Measurements from ENCODE around the gene TTC1.

The TTC1 gene

DNA sequence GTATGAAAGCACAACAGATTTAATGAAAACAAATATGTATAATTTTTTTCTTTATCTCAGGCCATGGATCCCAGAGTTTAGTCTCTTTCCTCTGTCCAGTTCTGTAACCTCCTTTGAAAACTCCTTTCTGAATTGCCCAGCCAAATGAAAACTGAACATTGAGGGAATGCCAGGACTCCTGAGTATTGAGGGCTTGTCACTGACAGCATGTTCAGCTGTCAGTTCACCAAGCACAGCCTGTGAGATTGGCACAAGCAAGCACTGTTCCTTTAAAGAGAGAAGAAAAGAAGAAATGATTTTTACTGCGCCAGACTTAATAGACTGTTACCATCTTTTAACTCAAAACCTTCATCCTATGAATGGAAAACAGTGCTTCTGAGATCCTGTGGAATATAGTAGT is 27.3 kb downstream of the TTC1 start:
- TF ChIP-seq, protein P1, sequence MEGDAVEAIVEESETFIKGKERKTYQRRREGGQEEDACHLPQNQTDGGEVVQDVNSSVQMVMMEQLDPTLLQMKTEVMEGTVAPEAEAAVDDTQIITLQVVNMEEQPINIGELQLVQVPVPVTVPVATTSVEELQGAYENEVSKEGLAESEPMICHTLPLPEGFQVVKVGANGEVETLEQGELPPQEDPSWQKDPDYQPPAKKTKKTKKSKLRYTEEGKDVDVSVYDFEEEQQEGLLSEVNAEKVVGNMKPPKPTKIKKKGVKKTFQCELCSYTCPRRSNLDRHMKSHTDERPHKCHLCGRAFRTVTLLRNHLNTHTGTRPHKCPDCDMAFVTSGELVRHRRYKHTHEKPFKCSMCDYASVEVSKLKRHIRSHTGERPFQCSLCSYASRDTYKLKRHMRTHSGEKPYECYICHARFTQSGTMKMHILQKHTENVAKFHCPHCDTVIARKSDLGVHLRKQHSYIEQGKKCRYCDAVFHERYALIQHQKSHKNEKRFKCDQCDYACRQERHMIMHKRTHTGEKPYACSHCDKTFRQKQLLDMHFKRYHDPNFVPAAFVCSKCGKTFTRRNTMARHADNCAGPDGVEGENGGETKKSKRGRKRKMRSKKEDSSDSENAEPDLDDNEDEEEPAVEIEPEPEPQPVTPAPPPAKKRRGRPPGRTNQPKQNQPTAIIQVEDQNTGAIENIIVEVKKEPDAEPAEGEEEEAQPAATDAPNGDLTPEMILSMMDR (IDR thresholded peaks at IDR 0.05; ENCODE audit: insufficient read depth, low read length, poor library complexity, severe bottlenecking) = no peak
- no peak for TF ChIP-seq EZH2phosphoT487 (conservative IDR thresholded peaks at IDR 0.05; ENCODE audit: low read length)
- no peak overlapping the region for H3K4me3 ChIP-seq (ENCODE audit: insufficient read depth, low read length, poor library complexity, severe bottlenecking)
- H3K36me3 ChIP-seq (ENCODE audit: low read length) = peaks cover 24% of the 10 kb centered on the region; the same call in 1 of the 2 replicates

DNA sequence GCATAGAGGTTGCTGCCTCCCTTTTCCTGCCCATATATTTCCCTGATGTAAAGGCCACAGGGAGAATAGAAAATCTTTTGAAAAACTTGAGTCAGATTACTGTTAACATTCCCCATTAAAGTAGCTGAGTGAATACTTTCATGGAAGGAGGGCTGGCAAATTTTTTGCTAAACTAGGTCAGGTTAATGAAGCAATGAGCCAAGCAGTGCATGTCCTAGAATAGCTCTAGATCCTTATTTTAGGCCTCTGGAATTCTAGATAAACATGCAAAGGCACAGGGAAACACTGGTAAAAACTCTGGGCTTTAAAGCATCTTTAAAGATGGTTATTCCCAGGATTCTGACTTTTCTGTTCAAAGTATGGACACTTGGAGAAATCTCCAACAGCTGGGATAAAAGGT is 27.9 kb downstream of the TTC1 start:
- Histone ChIP-seq H3F3A (ENCODE audit: insufficient read depth) (no peaks in the 10 kb centered on the region), H3K4me2 (ENCODE audit: low read depth, low read length, poor library complexity, severe bottlenecking) (no peak overlapping the region), H4K20me1 (ENCODE audit: low read depth, low read length) (no peaks in the 10 kb centered on the region), H3K9me2 (replicated peaks; ENCODE audit: insufficient read depth, low read length) (no peaks in the 10 kb centered on the region), H3K36me3 (ENCODE audit: low read length) (peaks cover 24% of the 10 kb centered on the region; the same call in 1 of the 2 replicates), H3K4me3 (ENCODE audit: insufficient read depth, low read length, poor library complexity, severe bottlenecking) (no peak overlapping the region), H3K79me2 (ENCODE audit: insufficient read depth, low read length) (no peaks in the 10 kb centered on the region), H3K27me3 (ENCODE audit: low read length) (no peaks in the 10 kb centered on the region), H2AFZ (ENCODE audit: low read depth, low read length, severe bottlenecking) (no peak overlapping the region), H3K9ac (ENCODE audit: low read length) (no peak overlapping the region), H3K27ac (ENCODE audit: low read depth, low read length) (no peak overlapping the region), H3K9me3 (ENCODE audit: insufficient read depth, low read length) (no peaks in the 10 kb centered on the region)
- TF ChIP-seq, protein P1 (IDR thresholded peaks at IDR 0.05; ENCODE audit: insufficient read depth, low read length, poor library complexity, severe bottlenecking) = no peak
- TF ChIP-seq EZH2phosphoT487 (conservative IDR thresholded peaks at IDR 0.05; ENCODE audit: low read length) = no peak

More for the DNA sequence above, 27.3 kb downstream of the TTC1 start:
- H3K9me3 ChIP-seq (ENCODE audit: insufficient read depth, low read length) = no peaks in the 10 kb centered on the region
- H3K4me2 ChIP-seq (ENCODE audit: low read depth, low read length, poor library complexity, severe bottlenecking) = no peak overlapping the region
- H3K79me2 ChIP-seq (ENCODE audit: insufficient read depth, low read length) = no peaks in the 10 kb centered on the region
- H3F3A ChIP-seq (ENCODE audit: insufficient read depth) = no peaks in the 10 kb centered on the region
- no peaks in the 10 kb centered on the region for H4K20me1 ChIP-seq (ENCODE audit: low read depth, low read length)
- H2AFZ ChIP-seq (ENCODE audit: low read depth, low read length, severe bottlenecking) = no peak overlapping the region
- no peak overlapping the region for H3K9ac ChIP-seq (ENCODE audit: low read length)
- H3K27me3 ChIP-seq (ENCODE audit: low read length) = no peaks in the 10 kb centered on the region
- H3K27ac ChIP-seq (ENCODE audit: low read depth, low read length) = no peak overlapping the region
- H3K9me2 ChIP-seq (replicated peaks; ENCODE audit: insufficient read depth, low read length) = no peaks in the 10 kb centered on the region

DNA sequence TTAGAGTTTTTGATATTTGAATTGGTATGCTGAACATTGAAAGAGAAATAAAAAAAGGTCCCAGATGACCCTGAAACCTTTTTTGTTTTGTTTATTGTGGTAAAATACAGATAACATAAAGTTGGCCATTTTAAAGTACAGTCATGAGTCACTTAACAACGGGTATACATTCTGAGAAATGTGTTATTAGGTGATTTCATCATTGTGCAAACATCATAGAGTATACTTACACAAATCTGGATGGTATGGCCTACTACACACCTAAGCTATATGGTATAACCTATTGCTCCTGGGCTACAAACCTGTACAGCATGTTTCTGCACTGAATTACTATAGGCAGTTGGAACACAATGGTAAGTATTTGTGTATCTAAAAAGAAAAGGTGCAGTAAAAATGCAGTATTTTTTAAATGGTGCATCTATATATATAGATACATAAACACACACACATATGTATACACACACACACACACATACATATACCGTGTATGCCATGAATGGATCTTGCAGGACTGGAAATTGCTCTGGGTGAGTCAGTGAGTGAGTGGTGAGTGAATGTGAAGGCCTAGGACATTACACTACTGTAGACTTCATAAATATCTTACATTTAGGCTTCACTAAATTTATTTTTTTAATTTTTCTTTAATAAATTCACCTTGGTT is 31.0 kb downstream of the TTC1 start:
- H3K79me2 ChIP-seq (ENCODE audit: insufficient read depth, low read length) = no peaks in the 10 kb centered on the region
- no peaks in the 10 kb centered on the region for H3K27me3 ChIP-seq (ENCODE audit: low read length)
- H3K9me2 ChIP-seq (replicated peaks; ENCODE audit: insufficient read depth, low read length) = no peaks in the 10 kb centered on the region
- no peak overlapping the region for H3K4me2 ChIP-seq (ENCODE audit: low read depth, low read length, poor library complexity, severe bottlenecking)
- no peaks in the 10 kb centered on the region for H3K9me3 ChIP-seq (ENCODE audit: insufficient read depth, low read length)
- TF ChIP-seq, protein P1 (IDR thresholded peaks at IDR 0.05; ENCODE audit: insufficient read depth, low read length, poor library complexity, severe bottlenecking) = no peak
- TF ChIP-seq EZH2phosphoT487 (conservative IDR thresholded peaks at IDR 0.05; ENCODE audit: low read length) = no peak
- no peak overlapping the region for H2AFZ ChIP-seq (ENCODE audit: low read depth, low read length, severe bottlenecking)
- no peak overlapping the region for H3K9ac ChIP-seq (ENCODE audit: low read length)
- H3F3A ChIP-seq (ENCODE audit: insufficient read depth) = no peaks in the 10 kb centered on the region
- peaks cover 21% of the 10 kb centered on the region; the same call in 1 of the 2 replicates for H3K36me3 ChIP-seq (ENCODE audit: low read length)
- no peak overlapping the region for H3K4me3 ChIP-seq (ENCODE audit: insufficient read depth, low read length, poor library complexity, severe bottlenecking)
- H4K20me1 ChIP-seq (ENCODE audit: low read depth, low read length) = no peaks in the 10 kb centered on the region
- no peak overlapping the region for H3K27ac ChIP-seq (ENCODE audit: low read depth, low read length)
